Astrocyte of the spinal cord (primary cell): ENCODE results near the gene UBXN10.

Source experiments
- DNase-seq: peaks from one replicate; pipeline ENCODE4 v3.0.0; 2011; ENCODE audit warnings: low read depth, low spot score
- H3K4me3 ChIP-seq: 2 replicates; pipeline ENCODE4 v1.5.1; 2011; ENCODE audit warnings: low read depth, mild to moderate bottlenecking, low read length, moderate library complexity
- CTCF ChIP-seq: IDR thresholded peaks from 2 replicates; pipeline ENCODE4 v1.5.1; 2012; ENCODE audit warnings: low read depth, mild to moderate bottlenecking, low read length, inconsistent platforms
- in situ Hi-C: cut with HindIII; loops from 2 replicates; pipeline ENCODE4 v1.10.0; 2017; ENCODE audit warnings: low sequenced_read_pairs

The UBXN10 gene

DNA sequence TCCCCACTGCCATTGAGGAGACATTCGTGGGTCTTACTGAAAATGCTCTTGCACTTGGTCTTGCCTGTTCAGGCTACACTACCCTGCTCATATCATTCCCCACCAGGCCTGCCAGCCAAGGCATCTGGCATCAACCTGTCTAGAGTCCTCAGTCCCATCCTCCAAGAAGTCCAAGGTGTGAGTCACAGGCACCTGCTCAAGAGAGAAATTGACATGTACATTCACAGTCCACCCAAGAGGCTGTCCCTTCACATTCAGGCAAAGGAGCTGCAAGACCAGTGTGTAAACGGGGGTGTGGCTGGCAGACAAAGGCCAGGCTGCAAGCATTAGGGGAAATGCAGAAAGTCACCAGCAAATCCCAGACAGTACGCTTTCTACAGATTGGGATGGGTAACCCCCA is 13.5 kb downstream of the UBXN10 start:
- no peak overlapping the region for H3K4me3 ChIP-seq
- TF ChIP-seq CTCF = no peak
- in situ Hi-C loops = no loop called here
- DNase-seq = no peak

DNA sequence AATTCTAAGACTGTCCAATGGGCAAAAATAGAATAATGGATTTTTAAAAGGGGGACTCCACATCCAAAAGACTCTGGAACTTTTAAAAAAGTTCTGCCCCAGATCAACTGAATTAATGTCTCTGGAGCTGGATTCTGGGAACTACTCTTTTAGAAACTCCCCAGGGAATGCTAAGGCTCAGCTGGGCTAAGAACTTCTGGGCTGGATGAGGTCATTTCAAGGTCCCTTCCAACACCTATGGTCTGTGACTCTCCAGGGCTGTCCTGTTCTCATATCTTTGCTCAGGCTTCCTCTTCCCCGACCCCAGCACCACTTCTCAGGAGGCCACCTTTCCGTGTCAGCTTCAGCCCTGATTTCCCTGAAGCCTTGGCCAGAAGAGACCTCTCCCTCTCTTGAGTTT is 13.9 kb downstream of the UBXN10 start:
- in situ Hi-C loops = no loop called here
- no peak for DNase-seq
- no peak for TF ChIP-seq CTCF
- no peak overlapping the region for H3K4me3 ChIP-seq

DNA sequence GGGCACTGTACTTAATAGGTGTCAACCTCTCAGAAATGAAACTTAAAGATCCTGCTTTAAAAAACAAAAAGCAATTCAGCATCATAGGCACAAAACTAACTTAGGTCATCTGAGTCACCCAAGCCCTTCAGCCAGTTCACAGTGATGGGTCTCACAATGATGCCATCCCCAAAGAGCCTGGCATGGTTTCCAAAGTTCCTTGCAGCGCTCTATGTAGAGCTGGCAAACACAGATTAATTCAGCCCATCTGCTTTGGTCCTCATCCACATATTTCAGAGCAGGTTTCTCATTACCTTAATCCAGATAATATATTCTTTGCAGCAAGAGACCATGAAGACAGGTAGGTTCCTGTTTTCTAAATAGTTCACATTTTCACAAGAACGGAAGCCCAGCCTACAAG is 15.1 kb downstream of the UBXN10 start:
- no peak for TF ChIP-seq CTCF

GRCh38 chr1:20202166-20202565 is 16.3 kb downstream of the UBXN10 start:
- TF ChIP-seq CTCF = no peak
- in situ Hi-C loops = no loop called here
- no peak overlapping the region for H3K4me3 ChIP-seq
- DNase-seq = no peak

More for the DNA sequence above, 15.1 kb downstream of the UBXN10 start:
- H3K4me3 ChIP-seq = no peak overlapping the region
- in situ Hi-C loops = no loop called here
- DNase-seq = no peak

- in situ Hi-C loops = no loop called here
- no peak overlapping the region for H3K4me3 ChIP-seq
- no peak for TF ChIP-seq CTCF
- no peak for DNase-seq
Measured at GRCh38 chr1:20207546-20207945, 21.6 kb downstream of the UBXN10 start.

DNA sequence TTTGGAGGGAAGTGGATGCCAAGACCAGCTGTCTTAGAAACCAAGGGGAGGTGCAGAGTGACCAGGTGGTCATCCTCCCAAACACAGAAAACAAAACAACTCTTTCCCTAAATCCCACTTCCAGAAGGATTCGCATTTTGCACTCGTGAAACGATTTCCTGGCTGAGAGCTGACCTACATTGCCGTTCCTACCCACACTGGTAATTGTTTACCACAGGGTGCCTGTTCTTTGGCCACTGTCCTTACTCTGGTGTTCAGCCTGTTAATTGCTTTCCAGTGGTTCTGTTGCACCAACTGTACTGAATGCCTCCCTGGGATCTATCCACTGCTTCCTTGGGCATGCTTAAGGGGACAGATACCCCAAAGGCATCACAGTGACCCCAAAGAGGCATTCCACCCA is 23.6 kb downstream of the UBXN10 start:
- no peak overlapping the region for H3K4me3 ChIP-seq
- no peak for TF ChIP-seq CTCF
- in situ Hi-C loops = no loop called here
- no peak for DNase-seq

- in situ Hi-C loops = no loop called here
- DNase-seq = no peak
- H3K4me3 ChIP-seq = no peak overlapping the region
Measured at GRCh38 chr1:20210736-20211460, 25.0 kb downstream of the UBXN10 start.

More at GRCh38 chr1:20210736-20211460, 25.0 kb downstream of the UBXN10 start:
- no peak for TF ChIP-seq CTCF
